Ascending aorta (tissue), 2 donors: ENCODE measurements around the gene S100B. TPM values are rescaled to one million over a fixed set of nuclear protein-coding genes. Genes with fewer than 3 reads are reported as not detected.
A peak's percentile ranks its signal among the peaks of the same experiment; 100 is the strongest.

Experiments used
- DNase-seq, 2 donors: peaks; one replicate each; pipeline ENCODE4 v3.0.0-alpha.2; 2019; ENCODE audit warnings: low spot score in 2 of 2
- H3K27ac ChIP-seq, 2 donors: fragments of 200-600 bp; sonication (generic); one replicate each; pipeline ENCODE4 v1.5.1; 2016 to 2017; ENCODE audit warnings: mild to moderate bottlenecking in 1 of 2
- H3K27me3 ChIP-seq: fragments of 200-600 bp; sonication (generic); one replicate; pipeline ENCODE4 v1.5.1; 2017
- H3K36me3 ChIP-seq, 2 donors: fragments of 200-600 bp; sonication (generic); one replicate each; pipeline ENCODE4 v1.5.1; 2016
- H3K4me1 ChIP-seq, 2 donors: fragments of 200-600 bp; sonication (generic); one replicate each; pipeline ENCODE4 v1.5.1; 2016 to 2017; ENCODE audit warnings: mild to moderate bottlenecking in 1 of 2
- H3K4me3 ChIP-seq, 2 donors: fragments of 200-600 bp; sonication (generic); one replicate each; pipeline ENCODE4 v1.5.1; 2016 to 2017; ENCODE audit warnings: mild to moderate bottlenecking in 1 of 2
- H3K9me3 ChIP-seq, 2 donors: fragments of 200-600 bp; sonication (generic); one replicate each; pipeline ENCODE4 v1.5.1; 2016
- CTCF ChIP-seq, 3 experiments: fragments of 200-600 bp in 2 of 3; fragments of 450-650 bp in 1 of 3; sonication (generic) in 2 of 3; IDR thresholded peaks; one replicate each; pipeline ENCODE4 v1.5.1; 2016 to 2019; ENCODE audit warnings: antibody characterized with exemption in 3 of 3, mild to moderate bottlenecking in 1 of 3, moderate library complexity in 1 of 3
- intact Hi-C: fragments of 100-400 bp; cut with DNase I; formaldehyde crosslinking; loops from one replicate; pipeline ENCODE4 v1.15.1; 2023
- total RNA-seq: library from RNA; depleted of rRNA; stranded (reverse); fragments of >200 nt; gene quantifications from one replicate; pipeline ENCODE4 v1.1.0, GENCODE V29; 2016

Gene S100B
- total RNA-seq, 1 donor from 2014 or later = 0.53 TPM

- no peak for DNase-seq
- peaks cover 0 to 6% of the 10 kb centered on the region in 2 donors for H3K9me3 ChIP-seq
- H3K27me3 ChIP-seq = no peaks in the 10 kb centered on the region
- H3K4me3 ChIP-seq = no peak overlapping the region
- peaks cover 8% of the 10 kb centered on the region in 2 donors for H3K4me1 ChIP-seq
- intact Hi-C loops = no loop called here
- H3K27ac ChIP-seq = no peak overlapping the region
- TF ChIP-seq CTCF (IDR thresholded peaks at IDR 0.05) = no peak
- H3K36me3 ChIP-seq = no peaks in the 10 kb centered on the region
Observed at GRCh38 chr21:46626536-46626935, 21.7 kb upstream of the S100B start.

GRCh38 chr21:46625759-46626158 lies 20.9 kb upstream of the S100B start:
- Histone ChIP-seq H3K9me3 (peaks cover 0 to 6% of the 10 kb centered on the region in 2 donors), H3K27me3 (no peaks in the 10 kb centered on the region), H3K27ac (no peak overlapping the region), H3K4me1 (peaks cover 8% of the 10 kb centered on the region in 2 donors), H3K36me3 (no peaks in the 10 kb centered on the region), H3K4me3 (no peak overlapping the region)
- intact Hi-C loops = no loop called here
- no peak for DNase-seq
- TF ChIP-seq CTCF (IDR thresholded peaks at IDR 0.05) = no peak

GRCh38 chr21:46624050-46624449 lies 19.2 kb upstream of the S100B start:
- H3K27me3 ChIP-seq = no peaks in the 10 kb centered on the region
- peaks cover 8% of the 10 kb centered on the region in 2 donors for H3K4me1 ChIP-seq
- TF ChIP-seq CTCF (IDR thresholded peaks at IDR 0.05) = no peak
- intact Hi-C loops = no loop called here
- no peak overlapping the region for H3K27ac ChIP-seq
- H3K4me3 ChIP-seq = no peak overlapping the region
- H3K36me3 ChIP-seq = no peaks in the 10 kb centered on the region
- no peak for DNase-seq
- H3K9me3 ChIP-seq = peaks cover 0 to 6% of the 10 kb centered on the region in 2 donors

GRCh38 chr21:46622226-46622625 lies 17.3 kb upstream of the S100B start:
- intact Hi-C loops = no loop called here
- TF ChIP-seq CTCF (IDR thresholded peaks at IDR 0.05) = no peak
- Histone ChIP-seq H3K9me3 (peaks cover 0 to 6% of the 10 kb centered on the region in 2 donors), H3K4me3 (peak overlapping the region in 1 of 2 donors; percentile 12), H3K36me3 (no peaks in the 10 kb centered on the region), H3K4me1 (peaks cover 8% of the 10 kb centered on the region in 2 donors), H3K27ac (peak overlapping the region; percentile 69 to 75), H3K27me3 (no peaks in the 10 kb centered on the region)
- peak in 1 of 2 donors; percentile 69 for DNase-seq

GRCh38 chr21:46621457-46622182 lies 16.7 kb upstream of the S100B start:
- H3K4me1 ChIP-seq = peaks cover 8% of the 10 kb centered on the region in 2 donors
- H3K9me3 ChIP-seq = peaks cover 0 to 6% of the 10 kb centered on the region in 2 donors
- no peaks in the 10 kb centered on the region for H3K27me3 ChIP-seq
- no peaks in the 10 kb centered on the region for H3K36me3 ChIP-seq
- DNase-seq = no peak
- intact Hi-C loops = no loop called here
- H3K4me3 ChIP-seq = no peak overlapping the region
- no peak for TF ChIP-seq CTCF (IDR thresholded peaks at IDR 0.05)
- peak overlapping the region; percentile 69 to 75 for H3K27ac ChIP-seq
